ENCODE measurements around the gene RAB3C.

RAB3C gene

DNA sequence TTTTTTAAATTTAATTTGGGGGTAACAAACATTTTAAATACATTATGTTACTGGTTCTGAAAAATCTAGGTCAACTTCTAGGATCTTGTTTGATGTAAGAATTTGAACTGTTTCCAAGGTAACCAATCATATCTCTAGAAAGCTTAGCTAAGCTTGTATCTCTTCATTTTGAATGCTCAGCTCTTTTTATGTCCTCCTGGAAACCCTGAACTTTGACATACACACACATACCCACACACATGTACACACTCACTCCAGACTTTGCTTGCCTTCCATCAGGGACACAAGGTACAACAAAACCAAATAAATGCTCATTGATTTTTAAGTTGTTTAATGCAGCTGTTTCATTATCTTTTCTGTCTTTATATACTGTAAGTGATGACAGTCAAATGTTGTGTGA lies 178.5 kb downstream of the RAB3C start:
- no peaks in the 10 kb centered on the region for H3K27me3 ChIP-seq (replicated peaks; ENCODE audit: control insufficient read depth, insufficient read depth, low read length)
- no peak for DNase-seq (ENCODE audit: extremely low read depth, insufficient read length)
- TF ChIP-seq, protein P1, sequence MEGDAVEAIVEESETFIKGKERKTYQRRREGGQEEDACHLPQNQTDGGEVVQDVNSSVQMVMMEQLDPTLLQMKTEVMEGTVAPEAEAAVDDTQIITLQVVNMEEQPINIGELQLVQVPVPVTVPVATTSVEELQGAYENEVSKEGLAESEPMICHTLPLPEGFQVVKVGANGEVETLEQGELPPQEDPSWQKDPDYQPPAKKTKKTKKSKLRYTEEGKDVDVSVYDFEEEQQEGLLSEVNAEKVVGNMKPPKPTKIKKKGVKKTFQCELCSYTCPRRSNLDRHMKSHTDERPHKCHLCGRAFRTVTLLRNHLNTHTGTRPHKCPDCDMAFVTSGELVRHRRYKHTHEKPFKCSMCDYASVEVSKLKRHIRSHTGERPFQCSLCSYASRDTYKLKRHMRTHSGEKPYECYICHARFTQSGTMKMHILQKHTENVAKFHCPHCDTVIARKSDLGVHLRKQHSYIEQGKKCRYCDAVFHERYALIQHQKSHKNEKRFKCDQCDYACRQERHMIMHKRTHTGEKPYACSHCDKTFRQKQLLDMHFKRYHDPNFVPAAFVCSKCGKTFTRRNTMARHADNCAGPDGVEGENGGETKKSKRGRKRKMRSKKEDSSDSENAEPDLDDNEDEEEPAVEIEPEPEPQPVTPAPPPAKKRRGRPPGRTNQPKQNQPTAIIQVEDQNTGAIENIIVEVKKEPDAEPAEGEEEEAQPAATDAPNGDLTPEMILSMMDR (IDR thresholded peaks at IDR 0.05; ENCODE audit: insufficient read depth, low read length, poor library complexity, severe bottlenecking) = no peak
- no peak overlapping the region for H3K4me3 ChIP-seq (replicated peaks; ENCODE audit: low read depth, low read length)
- H3K36me3 ChIP-seq (ENCODE audit: control insufficient read depth, insufficient read depth, low read length) = no peaks in the 10 kb centered on the region

DNA sequence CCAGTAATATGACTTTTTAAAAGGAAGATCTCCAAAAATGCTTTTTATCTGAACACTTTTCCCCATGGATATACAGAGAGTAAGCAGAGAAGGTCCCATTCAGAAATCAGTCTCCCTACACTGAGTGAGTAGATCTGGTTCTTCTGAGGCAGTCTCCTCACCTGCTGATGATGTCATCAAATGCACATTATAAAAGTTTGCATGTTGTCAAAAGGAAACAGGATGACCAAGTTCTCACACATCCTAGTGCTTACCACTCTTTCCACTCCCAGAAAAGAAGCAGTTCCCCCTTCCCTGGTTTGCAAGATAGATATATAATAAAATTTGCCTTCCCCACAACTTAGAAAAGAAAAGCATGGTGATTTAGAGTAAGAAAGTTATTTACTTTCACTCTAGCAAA lies 180.5 kb downstream of the RAB3C start:
- TF ChIP-seq, protein P1 (IDR thresholded peaks at IDR 0.05; ENCODE audit: insufficient read depth, low read length, poor library complexity, severe bottlenecking) = no peak
- DNase-seq (ENCODE audit: extremely low read depth, insufficient read length) = no peak
- no peaks in the 10 kb centered on the region for H3K36me3 ChIP-seq (ENCODE audit: control insufficient read depth, insufficient read depth, low read length)
- H3K27me3 ChIP-seq (replicated peaks; ENCODE audit: control insufficient read depth, insufficient read depth, low read length) = no peaks in the 10 kb centered on the region
- no peak overlapping the region for H3K4me3 ChIP-seq (replicated peaks; ENCODE audit: low read depth, low read length)

DNA sequence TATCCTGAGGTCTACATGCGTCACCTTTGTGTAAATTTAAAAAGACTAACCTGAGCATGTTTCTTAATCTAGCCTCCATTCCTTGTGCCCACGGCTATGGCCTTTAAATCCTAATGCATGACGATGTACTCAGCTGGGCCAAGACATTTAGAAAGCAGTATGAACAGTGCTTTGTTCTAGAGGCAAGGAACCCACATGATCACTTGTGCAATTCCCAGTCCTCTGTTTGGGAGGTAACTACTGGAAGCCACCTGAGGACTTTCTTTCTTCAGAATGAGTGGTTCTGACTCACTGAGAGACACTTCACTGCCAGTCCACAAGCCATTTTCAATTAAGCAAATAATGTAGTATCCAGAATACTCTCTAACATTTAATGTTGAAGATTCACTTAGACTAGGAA lies 181.3 kb downstream of the RAB3C start:
- no peak for DNase-seq (ENCODE audit: extremely low read depth, insufficient read length)
- no peaks in the 10 kb centered on the region for H3K27me3 ChIP-seq (replicated peaks; ENCODE audit: control insufficient read depth, insufficient read depth, low read length)
- H3K36me3 ChIP-seq (ENCODE audit: control insufficient read depth, insufficient read depth, low read length) = no peaks in the 10 kb centered on the region
- no peak overlapping the region for H3K4me3 ChIP-seq (replicated peaks; ENCODE audit: low read depth, low read length)
- TF ChIP-seq, protein P1 (IDR thresholded peaks at IDR 0.05; ENCODE audit: insufficient read depth, low read length, poor library complexity, severe bottlenecking) = no peak

DNA sequence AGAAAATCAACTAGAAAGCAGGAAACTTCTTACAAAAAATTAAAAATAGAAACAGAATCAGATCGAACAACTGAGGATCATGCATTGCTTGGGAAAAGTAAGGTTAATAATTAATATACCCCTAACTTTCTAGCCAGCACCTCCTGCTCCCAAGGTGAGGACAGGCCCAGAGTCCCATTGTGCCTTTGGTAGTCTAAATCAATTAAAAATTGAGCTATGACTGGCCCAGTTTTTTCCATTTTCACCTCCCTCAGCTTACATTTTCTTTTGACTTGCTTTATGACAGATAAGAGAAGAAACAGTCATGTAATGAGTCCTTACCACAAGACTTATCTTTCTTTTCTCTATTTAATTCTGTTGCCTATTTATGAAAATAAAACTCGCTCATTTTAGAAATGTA lies 182.2 kb downstream of the RAB3C start:
- TF ChIP-seq, protein P1 (IDR thresholded peaks at IDR 0.05; ENCODE audit: insufficient read depth, low read length, poor library complexity, severe bottlenecking) = no peak
- DNase-seq (ENCODE audit: extremely low read depth, insufficient read length) = no peak
- Histone ChIP-seq H3K27me3 (replicated peaks; ENCODE audit: control insufficient read depth, insufficient read depth, low read length) (no peaks in the 10 kb centered on the region), H3K36me3 (ENCODE audit: control insufficient read depth, insufficient read depth, low read length) (no peaks in the 10 kb centered on the region), H3K4me3 (replicated peaks; ENCODE audit: low read depth, low read length) (no peak overlapping the region)

DNA sequence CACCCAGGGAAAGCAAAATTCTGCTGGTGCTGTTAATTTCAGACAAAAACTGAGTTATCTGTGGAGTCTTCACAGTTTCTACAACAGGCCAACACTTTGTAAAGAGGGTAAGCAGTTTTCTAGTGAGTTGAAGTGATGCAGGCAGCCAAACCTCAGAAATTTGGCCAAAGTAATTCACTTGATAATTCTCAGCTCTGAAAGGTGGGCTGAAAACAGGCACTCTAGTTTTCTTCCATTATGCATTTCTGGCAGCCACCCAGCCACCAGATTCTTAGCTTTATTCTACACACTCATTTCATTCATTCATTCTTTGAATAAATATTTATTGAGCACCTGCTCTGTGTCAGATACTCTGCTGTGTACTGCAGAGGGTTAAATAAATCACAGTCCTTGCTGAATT lies 184.2 kb downstream of the RAB3C start:
- no peaks in the 10 kb centered on the region for H3K36me3 ChIP-seq (ENCODE audit: control insufficient read depth, insufficient read depth, low read length)
- no peak overlapping the region for H3K4me3 ChIP-seq (replicated peaks; ENCODE audit: low read depth, low read length)
- TF ChIP-seq, protein P1 (IDR thresholded peaks at IDR 0.05; ENCODE audit: insufficient read depth, low read length, poor library complexity, severe bottlenecking) = no peak
- no peak for DNase-seq (ENCODE audit: extremely low read depth, insufficient read length)
- no peaks in the 10 kb centered on the region for H3K27me3 ChIP-seq (replicated peaks; ENCODE audit: control insufficient read depth, insufficient read depth, low read length)

DNA sequence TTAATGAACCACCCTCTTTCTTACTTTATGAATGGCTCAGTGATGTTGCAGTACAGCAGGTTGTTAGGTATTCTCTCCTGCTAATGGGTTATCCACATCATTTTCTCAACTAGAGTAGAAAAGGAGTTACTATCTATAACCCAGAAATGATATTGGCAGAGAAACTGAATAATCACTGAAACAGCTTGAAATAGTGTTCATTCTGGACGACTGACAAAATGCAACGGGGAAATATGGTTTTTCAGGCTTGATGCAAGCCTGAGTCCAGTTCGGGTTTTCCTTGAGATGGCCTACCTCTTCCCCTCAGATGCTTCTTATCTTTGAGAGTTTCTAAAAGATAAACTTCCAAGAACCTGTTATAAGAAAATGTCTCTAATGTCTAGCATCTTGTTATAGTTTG lies 187.3 kb downstream of the RAB3C start:
- Histone ChIP-seq H3K4me3 (replicated peaks; ENCODE audit: low read depth, low read length) (no peak overlapping the region), H3K36me3 (ENCODE audit: control insufficient read depth, insufficient read depth, low read length) (no peaks in the 10 kb centered on the region), H3K27me3 (replicated peaks; ENCODE audit: control insufficient read depth, insufficient read depth, low read length) (no peaks in the 10 kb centered on the region; the same call in 1 of the 2 replicates)
- TF ChIP-seq, protein P1 (IDR thresholded peaks at IDR 0.05; ENCODE audit: insufficient read depth, low read length, poor library complexity, severe bottlenecking) = no peak
- no peak for DNase-seq (ENCODE audit: extremely low read depth, insufficient read length)
